Liver (tissue), 3 donors: ENCODE results near the gene POU2F2.

Experiments used
- EGR1 ChIP-seq, 2 donors: IDR thresholded peaks; 2 replicates each; pipeline ENCODE4 v1.6.1; 2016 to 2018; ENCODE audit warnings: antibody characterized with exemption in 2 of 2, low read depth in 2 of 2
- YY1 ChIP-seq: IDR thresholded peaks from 2 replicates; pipeline ENCODE4 v1.6.1; 2016; ENCODE audit warnings: antibody characterized with exemption, mild to moderate bottlenecking
- TF ChIP-seq, protein P1 (sequence below): fragments of 150-350 bp; IDR thresholded peaks from 2 replicates; pipeline ENCODE4 v1.5.1; 2017; ENCODE audit warnings: improper control_type of control experiment, low read depth, low read length; ENCODE audit not compliant: missing input control
- donor health status: healthy.
- donor health status: healthy.

DNA sequence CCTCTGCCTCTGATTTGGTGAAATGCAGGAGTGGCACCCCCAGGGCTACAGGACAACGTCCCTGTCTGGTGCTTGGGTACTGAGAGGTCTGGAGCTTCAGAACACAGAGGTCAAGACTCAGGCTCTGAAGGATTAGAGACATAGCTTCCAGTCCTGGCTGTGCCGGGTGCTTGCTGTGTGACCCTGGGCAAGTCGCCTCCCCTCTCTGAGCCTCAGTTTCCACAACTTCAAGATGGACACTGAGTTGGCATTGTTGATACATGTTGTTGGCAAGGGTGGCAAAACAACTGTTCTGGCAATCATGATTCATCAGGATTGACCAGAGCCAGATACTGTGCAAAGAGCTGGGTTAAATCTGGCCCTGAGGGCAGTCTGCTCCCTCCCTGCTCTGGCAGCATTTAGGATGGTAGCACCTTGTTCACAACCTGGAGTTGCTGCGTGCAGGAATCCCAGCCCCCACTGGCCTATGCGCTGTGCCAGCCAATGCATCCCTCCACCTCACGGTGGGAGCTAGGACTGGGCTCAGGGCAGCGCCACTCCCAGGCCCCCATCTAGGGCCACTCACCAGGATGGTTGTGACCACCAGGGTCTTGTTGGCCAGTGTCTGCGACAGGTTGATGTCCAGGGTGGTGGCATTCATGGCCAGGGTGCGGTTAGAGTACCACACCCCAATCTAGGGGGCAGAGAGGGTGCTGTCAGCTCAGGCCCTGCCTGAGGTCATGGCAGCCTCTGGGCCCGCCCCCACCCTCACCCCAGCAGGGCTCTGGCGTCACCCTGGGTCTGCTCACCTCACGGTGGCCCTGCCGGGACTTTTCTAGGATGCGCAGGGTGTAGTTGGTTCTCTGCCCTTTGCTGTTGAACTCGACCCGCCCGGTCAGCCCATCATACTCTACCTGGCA, 79.0 kb downstream of the POU2F2 start:
- TF ChIP-seq, protein P1, sequence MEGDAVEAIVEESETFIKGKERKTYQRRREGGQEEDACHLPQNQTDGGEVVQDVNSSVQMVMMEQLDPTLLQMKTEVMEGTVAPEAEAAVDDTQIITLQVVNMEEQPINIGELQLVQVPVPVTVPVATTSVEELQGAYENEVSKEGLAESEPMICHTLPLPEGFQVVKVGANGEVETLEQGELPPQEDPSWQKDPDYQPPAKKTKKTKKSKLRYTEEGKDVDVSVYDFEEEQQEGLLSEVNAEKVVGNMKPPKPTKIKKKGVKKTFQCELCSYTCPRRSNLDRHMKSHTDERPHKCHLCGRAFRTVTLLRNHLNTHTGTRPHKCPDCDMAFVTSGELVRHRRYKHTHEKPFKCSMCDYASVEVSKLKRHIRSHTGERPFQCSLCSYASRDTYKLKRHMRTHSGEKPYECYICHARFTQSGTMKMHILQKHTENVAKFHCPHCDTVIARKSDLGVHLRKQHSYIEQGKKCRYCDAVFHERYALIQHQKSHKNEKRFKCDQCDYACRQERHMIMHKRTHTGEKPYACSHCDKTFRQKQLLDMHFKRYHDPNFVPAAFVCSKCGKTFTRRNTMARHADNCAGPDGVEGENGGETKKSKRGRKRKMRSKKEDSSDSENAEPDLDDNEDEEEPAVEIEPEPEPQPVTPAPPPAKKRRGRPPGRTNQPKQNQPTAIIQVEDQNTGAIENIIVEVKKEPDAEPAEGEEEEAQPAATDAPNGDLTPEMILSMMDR, result no peak
- TF ChIP-seq EGR1 (IDR thresholded peaks at IDR 0.05; ENCODE audit: low read depth in 2 of 2) (no peak), YY1 (no peak)
